Occipital lobe (tissue), 2 donors: ENCODE results near the gene PHACTR1. TPM values are rescaled to one million over a fixed set of nuclear protein-coding genes. Genes with fewer than 3 reads are reported as not detected.
A peak's percentile ranks its signal among the peaks of the same experiment; 100 is the strongest.

ENCODE experiments used
- DNase-seq: peaks from one replicate; lab custom pipeline; 2025; lab: John Stamatoyannopoulos, UW
- total RNA-seq: library from RNA; depleted of rRNA; stranded (reverse); fragments of >200 nt; gene quantifications from one replicate; pipeline ENCODE4 v1.2.3, GENCODE V29; 2014

The PHACTR1 gene
- total RNA-seq, 1 donor from 2014 or later, result 40.7 TPM

DNA sequence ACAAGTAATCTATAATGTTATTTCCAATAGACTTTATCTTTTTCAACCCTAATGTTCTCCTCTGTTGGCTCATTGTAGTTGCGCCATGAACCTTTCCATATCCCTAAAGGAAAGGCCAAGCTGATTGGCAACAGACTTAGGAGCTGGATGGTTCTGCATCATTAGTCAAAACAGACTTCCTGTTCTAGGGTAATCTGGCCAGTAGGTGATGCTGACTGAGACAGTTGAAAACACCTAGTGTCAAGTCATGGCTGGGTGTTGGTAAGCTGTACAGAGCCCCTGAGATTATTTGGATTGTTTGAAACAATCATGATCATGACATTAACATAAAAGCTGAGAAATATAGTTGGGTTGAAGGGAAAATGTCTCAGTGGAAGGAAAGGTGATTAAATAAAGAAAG, 231.4 kb downstream of the PHACTR1 start:
- no peak for DNase-seq

DNA sequence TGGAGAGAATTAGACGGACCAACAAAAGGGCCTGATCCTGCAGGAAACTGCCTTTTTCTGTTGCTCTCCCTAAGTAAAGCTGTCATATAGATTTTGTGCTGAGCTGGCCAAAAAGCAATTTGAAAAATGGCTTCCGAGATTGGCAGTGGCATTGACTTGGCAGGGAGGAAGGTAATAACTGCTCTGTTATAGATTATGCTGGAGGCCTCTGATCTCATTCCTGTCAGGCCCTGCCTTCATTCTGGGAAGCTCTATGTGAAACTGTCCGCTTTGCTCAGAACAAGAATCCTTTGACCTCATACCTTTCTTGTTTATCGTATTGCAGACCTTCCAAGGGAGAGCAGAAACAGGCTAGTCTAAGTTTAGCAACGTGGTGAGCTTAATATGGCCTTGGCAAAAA, 234.4 kb downstream of the PHACTR1 start:
- DNase-seq, result no peak

DNA sequence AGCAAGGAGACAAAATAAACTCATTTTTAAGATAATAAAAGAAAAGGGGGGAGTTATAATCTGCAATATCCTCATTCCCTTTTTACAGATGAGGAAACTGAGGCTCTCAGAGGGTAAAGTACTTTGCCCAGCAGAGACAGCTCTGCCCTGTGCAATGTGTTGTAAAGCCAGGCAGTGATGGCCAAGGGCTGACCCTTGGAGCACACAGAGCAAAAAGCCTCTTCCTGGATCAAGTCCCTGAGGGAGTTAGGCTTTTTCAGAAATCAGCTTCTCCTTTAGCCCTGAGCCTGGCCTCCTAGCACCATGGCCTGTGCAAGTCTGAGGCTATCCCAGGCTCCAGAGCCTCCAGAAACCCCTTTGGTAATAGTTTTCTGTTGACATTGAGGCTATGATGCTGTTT, 234.8 kb downstream of the PHACTR1 start:
- DNase-seq, result no peak

DNA sequence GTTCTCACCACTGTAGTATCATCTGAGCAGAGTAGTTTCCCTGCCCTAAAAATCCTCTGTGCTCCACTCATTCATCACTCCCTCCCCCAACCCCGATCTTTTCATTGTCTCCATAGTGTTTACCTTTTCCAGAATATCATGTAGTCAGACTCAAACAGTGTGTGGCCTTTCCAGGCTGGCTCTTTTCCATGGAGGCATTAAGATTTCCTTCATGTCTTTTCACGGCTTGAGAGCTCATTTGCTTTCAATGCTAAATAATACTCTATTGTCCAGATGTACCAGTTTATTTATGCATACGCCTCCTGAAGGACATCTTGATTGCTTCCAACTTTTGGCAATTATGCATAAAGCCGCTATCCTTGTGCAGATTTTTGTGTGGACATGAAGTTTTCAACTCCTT, 235.8 kb downstream of the PHACTR1 start:
- no peak for DNase-seq

DNA sequence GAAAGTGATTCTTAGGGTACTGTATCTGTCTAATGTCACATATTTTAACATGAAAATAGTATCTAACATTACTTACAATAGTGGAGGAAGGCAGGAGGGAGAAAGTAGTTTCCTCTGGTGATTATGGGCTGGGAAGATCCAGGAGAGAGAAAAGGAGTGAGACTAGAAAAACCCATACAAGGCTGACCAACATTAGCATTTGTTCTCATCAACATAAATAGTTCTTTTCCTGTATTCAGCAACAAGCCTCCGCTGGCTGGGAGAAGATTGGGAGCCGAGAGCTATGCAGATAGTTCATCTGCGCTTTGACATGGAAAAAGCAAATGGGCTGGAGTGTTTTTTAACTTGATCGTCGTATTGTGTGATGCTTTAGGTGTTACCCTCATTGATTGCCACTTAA, 239.4 kb downstream of the PHACTR1 start:
- DNase-seq, result no peak

DNA sequence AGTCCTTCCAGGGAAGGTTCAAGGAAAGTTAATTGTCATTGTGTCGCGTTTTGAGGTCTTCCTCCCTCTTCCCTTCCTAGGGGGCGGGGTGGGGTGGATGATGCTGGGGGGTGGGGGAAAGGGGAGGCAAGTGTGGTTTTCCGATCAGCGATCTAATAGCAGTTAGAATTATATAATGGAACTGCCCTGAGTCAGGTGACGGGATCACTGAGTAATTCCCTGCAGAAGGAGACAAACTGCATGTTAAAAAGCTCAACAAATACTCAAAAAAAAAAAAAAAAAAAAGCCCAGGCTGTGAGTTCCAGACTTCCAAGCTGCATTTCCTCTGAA, 240.4 kb downstream of the PHACTR1 start:
- DNase-seq, result no peak

DNA sequence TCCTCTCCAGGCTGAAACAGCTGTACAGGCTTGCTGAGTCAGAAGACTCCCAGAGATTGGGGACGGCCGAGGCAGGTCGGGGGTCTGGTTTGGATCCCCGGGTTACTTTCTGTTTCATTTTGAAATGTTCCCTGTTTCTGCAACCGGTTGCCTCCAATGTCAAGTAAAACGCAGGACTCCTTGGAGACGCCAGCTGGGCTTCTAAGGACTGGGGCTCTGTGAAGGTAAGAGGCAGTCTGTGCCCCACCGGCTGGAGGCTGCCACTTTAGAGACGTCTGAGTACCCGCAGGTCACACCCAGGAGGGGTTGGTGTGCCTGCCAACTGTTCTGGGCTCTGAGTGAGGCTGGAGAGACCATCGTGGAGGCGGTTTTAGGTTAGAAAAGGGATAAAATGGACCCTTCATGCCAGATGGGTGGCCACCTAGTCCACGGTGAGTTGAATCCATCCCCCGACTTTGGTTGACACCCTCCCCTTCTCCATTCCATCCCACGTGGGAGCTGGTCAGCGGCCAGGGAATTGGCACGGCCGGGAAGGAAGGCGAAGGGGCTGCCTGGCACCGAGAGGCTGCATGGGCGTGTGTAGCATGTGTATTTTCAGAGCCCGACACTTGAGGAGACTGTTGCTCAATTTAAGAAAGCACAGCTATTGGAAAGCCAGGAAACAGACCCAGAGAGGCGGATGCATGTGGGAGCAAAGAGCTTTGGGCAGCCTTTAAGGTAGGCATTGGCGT, 240.9 kb downstream of the PHACTR1 start:
- DNase-seq, result peak; percentile 64

DNA sequence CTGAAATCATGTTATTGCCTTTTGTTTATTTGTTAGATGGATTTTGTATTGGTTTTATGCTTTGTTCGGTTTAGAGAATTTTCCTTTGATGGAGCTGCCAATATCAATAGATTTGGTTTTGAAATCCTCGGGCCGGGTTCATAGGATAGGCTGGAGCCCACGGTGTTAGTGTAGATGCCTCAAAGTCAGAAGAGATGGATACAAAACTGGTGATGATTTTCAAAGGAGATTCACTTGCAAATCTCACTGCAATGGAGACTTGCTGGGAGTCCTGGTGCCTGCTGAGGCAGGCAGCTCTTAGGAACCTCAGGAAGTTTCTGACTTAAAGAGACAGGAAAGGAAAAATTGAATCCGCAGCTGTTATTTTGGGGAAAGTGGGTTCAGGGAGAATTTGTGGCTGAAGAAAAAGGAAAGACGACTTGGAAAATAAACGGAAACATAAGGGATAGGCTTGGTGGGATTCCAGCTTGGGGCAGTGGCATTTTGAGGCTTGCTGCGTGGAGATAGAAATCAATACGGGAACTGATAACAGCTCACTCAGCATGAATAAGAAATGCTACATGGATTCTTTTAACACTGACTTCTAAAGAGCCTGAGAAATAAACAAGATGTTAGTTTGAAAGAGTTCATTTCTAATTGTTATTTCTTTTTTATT, 241.6 kb downstream of the PHACTR1 start:
- no peak for DNase-seq

DNA sequence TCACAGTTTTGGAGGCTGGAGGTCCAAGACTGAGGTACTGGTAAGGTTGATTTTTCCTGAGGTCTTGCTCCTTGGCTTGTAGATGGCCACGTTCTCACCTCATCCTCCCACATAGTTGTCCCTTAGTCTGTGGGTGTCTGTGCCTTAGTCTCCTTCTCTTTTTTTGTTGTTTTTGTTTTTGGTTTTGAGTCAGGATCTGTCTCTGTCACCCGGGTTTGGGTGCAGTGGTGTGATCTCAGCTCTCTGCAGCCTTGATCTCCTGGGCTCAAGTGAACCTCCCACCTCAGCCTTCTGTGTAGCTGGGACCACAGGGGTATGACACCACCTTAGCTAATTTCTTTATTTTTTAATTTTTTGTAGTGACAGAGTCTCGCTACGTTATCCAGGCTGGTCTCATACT, 245.2 kb downstream of the PHACTR1 start:
- DNase-seq, result no peak

DNA sequence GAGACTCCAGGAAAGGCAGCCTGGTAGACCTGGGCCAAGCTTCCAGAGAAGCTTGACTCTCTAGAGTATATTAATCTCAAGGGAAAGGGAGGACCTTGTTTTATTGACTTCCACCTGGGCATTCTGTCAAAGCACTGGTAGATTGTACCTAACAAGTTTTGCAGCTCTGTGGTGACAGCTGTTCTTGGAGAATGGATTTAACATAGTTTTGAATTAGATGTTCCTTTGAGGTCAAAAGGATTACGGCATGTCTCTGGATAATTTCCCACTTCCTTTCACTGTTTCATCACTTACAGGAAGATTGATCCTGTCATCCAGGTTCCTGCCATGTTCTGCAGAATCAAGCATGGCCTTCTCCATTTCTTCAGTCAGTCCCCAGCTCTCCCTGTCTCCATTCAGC, 246.0 kb downstream of the PHACTR1 start:
- DNase-seq, result no peak

DNA sequence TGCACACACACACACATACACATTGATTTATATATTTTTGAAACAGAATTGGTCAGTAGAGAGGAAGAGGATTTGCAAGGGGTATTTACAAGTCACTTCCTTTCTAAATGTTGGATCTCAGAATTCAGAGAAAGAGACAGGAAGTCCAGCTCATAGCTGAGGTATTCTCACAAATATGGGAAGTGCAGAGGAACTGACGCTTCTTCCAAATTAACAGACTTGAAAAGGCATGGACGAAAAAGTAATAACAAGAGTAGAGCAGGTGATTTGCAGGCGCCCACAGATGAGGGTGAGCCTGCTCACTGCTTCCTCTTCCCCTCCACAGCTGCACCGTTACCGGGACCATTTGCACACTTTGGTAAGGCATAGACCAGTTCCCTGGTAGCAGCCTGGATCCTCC, 246.4 kb downstream of the PHACTR1 start:
- DNase-seq, result no peak

DNA sequence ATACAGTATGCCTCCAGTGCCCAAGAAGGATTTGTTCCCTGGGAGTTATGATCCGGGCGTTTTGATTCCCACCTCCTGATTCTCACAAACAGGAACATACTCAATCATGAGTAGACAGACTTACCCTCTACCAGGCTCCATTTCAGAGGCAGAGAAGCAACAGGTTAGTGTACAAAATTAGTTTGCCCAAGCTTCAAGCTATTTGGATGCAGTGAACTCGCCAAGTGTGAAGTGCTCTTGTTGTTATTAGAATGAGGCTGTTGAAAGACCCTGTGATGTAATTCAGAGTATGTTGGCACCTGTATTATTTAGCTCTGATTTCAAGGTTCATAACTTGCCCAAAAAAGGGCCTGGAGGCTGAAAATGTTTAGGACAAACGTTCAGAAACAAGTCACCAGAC, 247.0 kb downstream of the PHACTR1 start:
- DNase-seq, result no peak

DNA sequence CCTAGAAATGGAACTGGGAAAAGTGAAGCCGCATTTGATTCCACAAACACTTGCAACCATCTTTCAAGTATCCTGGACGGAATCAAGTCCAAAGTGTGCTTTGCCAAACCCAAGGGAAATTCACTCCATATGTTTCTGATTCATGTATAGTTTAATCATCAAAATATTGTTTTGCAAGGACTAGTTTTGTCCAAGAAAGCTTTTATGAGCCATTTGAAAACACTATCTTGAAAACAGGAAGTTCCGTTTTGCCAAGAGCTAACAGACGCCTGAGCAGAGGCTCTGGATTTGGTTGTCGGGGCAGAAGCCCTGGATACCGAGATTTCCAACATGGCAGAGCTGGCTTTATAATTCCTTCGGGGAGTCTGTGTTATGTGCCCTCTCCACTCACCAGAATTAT, 251.1 kb downstream of the PHACTR1 start:
- DNase-seq, result no peak

DNA sequence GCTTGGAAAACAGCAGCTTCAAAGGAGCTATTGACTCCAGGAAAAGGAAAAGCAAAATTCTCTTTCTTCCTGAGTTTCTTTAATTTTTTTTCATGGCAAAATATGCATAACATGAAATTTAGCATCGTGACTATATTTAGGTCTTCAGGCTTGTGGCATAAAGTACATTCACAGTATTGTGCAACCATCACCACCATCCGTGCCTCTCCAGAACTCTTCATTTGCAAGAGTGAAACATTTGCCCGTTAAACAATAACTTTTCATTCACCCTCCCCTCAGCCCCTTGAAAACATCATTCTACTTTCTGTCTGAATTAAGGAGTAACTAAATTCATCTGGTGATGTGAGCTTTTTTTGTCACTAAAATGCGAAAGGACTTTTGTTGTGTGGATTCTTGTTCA, 251.7 kb downstream of the PHACTR1 start:
- no peak for DNase-seq

DNA sequence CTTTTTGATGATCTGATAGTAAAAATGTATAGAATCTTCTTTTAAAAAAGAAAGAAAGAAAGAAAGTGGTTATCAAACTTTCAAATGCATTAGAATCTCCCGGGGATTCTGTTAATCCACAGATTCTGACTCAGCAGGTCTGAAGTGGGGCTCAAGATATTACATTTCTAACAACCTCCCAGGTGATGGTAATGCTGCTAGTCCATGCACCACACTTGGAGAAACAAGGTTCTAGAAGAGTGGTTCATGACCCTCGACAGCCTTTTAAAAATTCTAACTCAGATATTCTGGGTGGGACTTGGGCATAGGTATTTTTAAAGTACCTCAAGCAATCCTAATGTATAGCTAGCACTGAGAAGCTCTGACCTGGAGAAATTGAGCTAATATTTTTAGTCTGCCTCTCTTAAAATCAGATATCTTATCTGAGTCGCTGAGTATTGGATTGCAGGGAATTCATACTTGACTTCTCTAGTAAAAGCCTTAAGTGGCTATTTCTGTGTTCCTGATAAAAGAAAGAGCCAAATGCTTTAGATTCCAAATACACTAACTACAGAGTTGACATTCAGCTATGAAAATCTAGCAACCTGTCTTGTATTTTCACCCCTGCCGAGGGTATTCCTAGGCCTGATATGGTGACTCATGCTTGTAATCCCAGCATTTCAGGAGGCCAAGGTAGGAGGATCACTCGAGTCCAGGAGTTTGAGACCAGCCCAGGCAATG, 252.4 kb downstream of the PHACTR1 start:
- DNase-seq, result no peak

DNA sequence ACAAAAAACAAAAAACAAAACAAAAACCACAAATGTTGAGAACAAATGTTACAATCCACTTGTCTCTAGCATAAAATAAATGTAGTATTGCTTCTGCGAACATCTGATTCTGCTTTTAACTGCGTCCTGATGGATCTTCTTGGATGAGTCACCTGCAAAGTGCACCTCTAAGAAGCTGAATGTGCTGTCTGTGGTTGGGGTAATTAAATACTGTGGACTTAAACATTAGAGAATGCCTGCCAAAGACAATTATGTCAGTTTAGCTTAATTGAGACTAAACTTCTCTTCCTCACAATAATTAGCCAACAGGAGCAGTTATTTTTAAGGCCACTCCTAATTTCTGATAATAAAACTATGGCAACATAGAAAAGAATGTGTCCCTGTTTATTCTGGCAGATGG, 253.4 kb downstream of the PHACTR1 start:
- DNase-seq, result no peak

DNA sequence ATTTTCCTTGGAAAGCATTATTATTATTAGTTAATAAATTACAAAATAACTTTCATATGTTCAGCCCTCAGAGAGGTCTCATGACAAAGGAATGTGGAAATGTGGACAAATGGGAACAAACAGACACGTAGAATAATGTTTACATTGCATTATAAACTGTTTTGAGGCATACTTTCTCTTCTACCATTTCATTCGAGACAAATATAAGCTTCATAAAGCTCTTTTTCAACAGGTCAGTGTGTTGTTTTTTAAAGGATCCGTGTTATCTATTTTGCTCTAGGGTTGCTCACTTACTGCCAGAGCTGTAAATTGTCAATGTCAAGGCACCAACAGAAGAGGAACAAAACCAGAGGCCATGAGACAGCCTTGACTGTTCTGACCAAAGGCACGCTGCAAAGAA, 256.8 kb downstream of the PHACTR1 start:
- DNase-seq, result no peak

DNA sequence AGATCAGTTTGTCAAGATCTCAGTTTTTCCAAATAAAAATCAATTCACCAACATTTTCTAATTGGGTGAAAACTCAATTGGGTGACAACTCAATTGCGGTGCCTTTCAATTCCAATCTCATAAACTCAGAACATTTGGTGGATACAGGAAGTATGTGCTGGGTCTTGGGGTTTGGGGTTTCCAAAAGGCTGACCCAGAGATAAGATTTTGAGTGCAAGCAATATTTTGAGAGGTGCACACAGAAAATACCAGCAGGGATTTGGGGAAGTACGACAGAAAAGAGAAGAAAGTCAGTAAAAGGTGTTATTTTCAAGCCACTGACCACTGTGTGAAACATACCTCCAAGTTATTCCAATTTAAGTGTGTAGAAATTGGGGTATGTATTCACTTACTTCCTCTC, 258.0 kb downstream of the PHACTR1 start:
- no peak for DNase-seq

DNA sequence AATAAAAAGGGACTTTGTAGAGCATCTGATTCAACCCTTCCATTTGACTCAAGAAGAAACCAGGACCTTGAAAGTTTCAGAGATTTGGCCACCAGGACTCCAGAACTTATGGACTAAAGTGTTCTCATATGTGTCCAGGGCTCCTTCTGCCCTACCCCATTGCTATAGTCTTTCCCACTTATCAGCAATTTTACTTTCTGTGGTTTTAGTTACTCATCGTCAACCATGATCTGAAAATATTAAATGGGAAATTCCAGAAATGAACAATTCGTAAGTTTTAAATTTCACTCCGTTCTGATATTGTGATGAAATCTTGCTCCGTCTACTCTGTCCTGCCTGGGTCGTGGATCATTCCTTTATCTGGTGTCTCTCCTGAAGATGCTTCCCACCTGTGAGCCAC, 259.8 kb downstream of the PHACTR1 start:
- no peak for DNase-seq

DNA sequence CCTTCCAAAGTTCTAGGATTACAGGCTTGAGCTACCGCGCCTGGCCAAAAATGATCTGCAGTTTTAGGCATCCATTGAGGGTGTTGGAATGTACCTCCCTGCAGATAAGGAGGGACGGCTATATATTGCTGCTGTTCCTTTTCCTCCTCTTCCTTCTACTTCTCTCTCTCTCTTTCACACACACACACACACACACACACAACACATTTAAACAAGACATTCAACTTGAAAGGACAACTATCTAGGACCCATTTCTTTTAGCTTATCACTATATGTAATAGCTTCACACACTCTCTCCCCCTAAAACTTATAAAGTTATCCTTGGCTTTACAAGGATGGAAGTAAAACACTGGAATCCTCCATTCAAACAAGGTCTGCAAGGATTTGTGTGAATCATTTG, 260.6 kb downstream of the PHACTR1 start:
- no peak for DNase-seq

DNA sequence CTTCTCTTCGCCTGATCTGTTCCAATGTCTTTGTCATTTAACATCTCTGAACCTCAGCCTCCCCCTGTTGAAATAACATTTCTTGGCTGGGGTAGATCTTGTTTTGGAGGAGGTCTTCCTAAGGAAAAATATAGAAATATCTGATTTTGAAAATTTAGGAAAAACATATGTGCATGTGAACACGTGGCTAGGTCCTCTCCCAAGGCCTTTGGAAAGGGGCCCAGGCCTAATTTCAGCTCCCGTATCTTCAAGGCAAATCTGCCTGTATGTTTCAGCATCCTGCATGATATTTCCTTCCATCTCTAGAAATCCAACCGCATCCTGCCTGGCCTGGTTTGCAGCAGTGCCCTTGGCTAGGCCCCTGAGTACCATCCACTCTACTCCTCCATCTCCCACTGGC, 261.2 kb downstream of the PHACTR1 start:
- no peak for DNase-seq

DNA sequence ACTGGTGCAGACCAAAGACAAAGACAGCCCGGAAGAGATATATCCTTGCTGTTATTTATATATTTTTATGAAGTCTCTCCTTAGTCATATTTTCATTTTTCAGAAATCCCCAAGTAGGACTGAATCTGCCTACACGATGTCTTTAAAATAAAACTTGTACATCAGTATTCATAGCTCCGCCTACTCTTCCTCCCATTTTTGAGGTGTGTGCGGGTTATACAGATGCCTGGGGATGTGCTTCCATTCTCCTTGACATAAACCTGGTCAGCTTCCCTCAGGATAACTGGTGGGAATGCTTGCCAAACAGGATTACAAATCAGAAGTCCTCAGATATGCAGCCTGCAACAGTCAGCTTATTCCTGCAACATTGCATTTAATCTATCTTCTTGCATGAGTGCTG, 264.2 kb downstream of the PHACTR1 start:
- DNase-seq, result no peak

DNA sequence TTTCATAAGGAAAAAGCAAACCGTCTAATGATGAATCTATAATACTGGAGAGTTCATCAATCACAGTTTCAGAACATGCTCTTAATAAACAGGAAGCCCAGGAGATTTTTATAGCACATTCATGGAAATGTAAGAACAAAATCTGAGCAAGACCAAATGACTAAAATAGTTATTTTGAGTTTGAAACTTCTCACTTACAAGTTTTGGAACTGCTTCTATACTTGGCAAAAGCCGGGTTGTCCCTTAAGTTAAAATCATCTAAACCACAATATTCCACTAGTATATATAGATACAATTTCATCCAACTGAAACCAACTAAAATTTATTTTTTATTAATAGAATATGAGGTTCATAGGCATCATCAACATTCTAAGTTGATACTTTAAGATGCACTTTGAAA, 268.2 kb downstream of the PHACTR1 start:
- DNase-seq, result no peak
